ENCODE data around the gene PANX3.

DNA sequence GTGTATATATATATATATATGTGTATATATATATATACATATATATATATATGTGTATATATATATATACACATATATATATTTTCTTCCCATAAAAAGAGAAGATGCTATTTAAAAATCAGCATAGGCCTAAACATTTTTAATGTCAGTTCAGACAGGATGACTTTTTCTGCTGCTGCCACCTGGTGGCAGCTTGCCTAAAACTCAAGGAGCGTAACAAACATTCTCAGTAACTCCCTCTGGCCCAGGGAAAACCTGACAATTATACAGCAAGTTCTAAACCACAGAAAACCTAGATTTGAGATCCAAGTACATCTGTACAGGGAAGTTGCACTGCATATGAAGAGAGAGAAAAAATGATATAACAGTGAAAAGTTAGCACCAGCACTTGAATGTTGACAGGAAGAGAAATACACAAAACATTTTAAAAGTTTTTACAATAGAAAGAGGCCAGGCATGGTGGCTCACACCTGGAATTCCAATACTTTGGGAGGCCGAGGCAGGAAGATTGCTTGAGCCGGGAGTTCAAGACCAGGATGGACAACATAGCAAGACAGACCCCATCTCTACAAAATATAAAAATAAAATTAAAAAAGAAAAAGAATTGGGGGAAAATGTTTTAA lies 24.9 kb upstream of the PANX3 start:
- TF ChIP-seq, protein P1, sequence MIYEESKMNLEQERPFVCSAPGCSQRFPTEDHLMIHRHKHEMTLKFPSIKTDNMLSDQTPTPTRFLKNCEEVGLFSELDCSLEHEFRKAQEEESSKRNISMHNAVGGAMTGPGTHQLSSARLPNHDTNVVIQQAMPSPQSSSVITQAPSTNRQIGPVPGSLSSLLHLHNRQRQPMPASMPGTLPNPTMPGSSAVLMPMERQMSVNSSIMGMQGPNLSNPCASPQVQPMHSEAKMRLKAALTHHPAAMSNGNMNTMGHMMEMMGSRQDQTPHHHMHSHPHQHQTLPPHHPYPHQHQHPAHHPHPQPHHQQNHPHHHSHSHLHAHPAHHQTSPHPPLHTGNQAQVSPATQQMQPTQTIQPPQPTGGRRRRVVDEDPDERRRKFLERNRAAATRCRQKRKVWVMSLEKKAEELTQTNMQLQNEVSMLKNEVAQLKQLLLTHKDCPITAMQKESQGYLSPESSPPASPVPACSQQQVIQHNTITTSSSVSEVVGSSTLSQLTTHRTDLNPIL (CRISPR knock-in tag; IDR thresholded peaks at IDR 0.05; ENCODE audit: low read depth): no peak
- TF ChIP-seq OSR1 (CRISPR knock-in tag; IDR thresholded peaks at IDR 0.05): no peak
- TF ChIP-seq RARB (CRISPR knock-in tag; IDR thresholded peaks at IDR 0.05): no peak
- no peak for TF ChIP-seq ZNF8 (CRISPR knock-in tag; IDR thresholded peaks at IDR 0.05)
- TF ChIP-seq ZFP3 (CRISPR knock-in tag; IDR thresholded peaks at IDR 0.05): no peak
- TF ChIP-seq ZFP30 (CRISPR knock-in tag; IDR thresholded peaks at IDR 0.05): no peak

Measured in SK-N-SH treated with all-trans-retinoic acid at 6 μM for 48 hours (cell line).